Astrocyte of the spinal cord (primary cell): ENCODE measurements around the gene TPD52L1.

Experiments used
- DNase-seq: peaks from one replicate; pipeline ENCODE4 v3.0.0; 2011; ENCODE audit warnings: low read depth, low spot score
- H3K4me3 ChIP-seq: 2 replicates; pipeline ENCODE4 v1.5.1; 2011; ENCODE audit warnings: low read depth, mild to moderate bottlenecking, low read length, moderate library complexity
- in situ Hi-C: cut with HindIII; loops from 2 replicates; pipeline ENCODE4 v1.10.0; 2017; ENCODE audit warnings: low sequenced_read_pairs
- TF ChIP-seq, protein P1 (sequence below): IDR thresholded peaks from 2 replicates; pipeline ENCODE4 v1.5.1; 2012; ENCODE audit warnings: low read depth, mild to moderate bottlenecking, low read length, inconsistent platforms

TPD52L1 gene

DNA sequence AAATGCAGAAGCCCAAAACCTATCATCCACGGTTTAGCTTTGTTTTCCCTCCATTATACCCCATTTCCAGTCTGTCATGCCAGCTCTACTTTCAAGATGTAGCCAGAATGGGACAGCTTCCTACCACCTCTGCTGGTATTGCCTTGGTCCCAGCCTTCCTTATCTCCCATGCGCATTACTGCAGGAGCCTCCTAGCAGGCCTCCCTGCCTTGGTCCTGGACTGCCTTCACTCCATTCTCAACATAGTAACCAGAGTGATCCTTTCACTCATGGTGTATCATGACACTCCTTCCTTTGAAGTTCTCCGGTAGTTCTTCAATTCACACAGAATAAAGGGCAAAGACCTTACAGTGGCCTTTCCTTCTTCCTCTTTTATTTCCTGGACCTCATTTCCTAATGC lies 15.9 kb downstream of the TPD52L1 start:
- no peak overlapping the region for H3K4me3 ChIP-seq
- no peak for DNase-seq
- TF ChIP-seq, protein P1, sequence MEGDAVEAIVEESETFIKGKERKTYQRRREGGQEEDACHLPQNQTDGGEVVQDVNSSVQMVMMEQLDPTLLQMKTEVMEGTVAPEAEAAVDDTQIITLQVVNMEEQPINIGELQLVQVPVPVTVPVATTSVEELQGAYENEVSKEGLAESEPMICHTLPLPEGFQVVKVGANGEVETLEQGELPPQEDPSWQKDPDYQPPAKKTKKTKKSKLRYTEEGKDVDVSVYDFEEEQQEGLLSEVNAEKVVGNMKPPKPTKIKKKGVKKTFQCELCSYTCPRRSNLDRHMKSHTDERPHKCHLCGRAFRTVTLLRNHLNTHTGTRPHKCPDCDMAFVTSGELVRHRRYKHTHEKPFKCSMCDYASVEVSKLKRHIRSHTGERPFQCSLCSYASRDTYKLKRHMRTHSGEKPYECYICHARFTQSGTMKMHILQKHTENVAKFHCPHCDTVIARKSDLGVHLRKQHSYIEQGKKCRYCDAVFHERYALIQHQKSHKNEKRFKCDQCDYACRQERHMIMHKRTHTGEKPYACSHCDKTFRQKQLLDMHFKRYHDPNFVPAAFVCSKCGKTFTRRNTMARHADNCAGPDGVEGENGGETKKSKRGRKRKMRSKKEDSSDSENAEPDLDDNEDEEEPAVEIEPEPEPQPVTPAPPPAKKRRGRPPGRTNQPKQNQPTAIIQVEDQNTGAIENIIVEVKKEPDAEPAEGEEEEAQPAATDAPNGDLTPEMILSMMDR: no peak
- in situ Hi-C loops: no loop called here

GRCh38 chr6:125170376-125170775 lies 16.8 kb downstream of the TPD52L1 start:
- DNase-seq: no peak
- TF ChIP-seq, protein P1: no peak
- H3K4me3 ChIP-seq: no peak overlapping the region
- in situ Hi-C loops: no loop called here

DNA sequence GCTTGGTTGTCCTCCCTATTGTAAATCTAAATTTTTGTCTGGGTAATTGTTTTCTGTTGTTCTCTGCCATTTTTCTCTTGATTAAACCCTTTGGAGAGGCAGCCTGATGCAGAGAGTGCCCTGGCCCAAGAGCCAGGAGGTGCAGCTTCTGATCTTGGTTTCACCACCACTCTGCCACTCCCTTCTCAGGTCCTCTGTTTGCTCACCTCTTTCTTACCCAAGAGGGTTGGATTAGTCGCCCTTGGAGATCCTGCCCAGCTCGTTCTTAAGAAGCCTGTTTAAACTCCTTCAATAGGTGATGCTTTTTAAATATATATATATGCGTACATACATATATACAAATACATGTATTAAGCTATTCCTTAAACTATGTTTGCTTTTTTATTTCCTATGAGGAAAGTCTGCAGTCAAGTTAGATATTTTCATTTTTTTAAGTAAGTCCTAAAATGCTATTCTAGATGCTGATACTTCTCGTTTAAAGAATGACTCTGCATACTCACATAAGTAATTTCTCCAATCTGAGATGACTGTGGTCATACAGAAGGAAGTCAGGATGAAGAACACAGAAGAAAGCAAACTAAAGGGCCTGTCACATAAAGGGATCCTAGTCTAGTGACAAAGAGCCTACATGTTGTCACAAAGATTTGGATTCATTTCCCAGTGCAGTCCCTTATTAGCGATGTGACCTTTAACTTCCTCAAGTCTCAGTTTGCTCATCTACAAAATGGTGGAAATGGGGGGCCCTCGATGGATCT lies 19.9 kb downstream of the TPD52L1 start:
- TF ChIP-seq, protein P1: no peak
- H3K4me3 ChIP-seq: no peak overlapping the region
- in situ Hi-C loops: no loop called here
- no peak for DNase-seq

GRCh38 chr6:125174626-125175025 lies 21.1 kb downstream of the TPD52L1 start:
- DNase-seq: no peak
- no peak overlapping the region for H3K4me3 ChIP-seq
- in situ Hi-C loops: no loop called here
- TF ChIP-seq, protein P1: no peak

DNA sequence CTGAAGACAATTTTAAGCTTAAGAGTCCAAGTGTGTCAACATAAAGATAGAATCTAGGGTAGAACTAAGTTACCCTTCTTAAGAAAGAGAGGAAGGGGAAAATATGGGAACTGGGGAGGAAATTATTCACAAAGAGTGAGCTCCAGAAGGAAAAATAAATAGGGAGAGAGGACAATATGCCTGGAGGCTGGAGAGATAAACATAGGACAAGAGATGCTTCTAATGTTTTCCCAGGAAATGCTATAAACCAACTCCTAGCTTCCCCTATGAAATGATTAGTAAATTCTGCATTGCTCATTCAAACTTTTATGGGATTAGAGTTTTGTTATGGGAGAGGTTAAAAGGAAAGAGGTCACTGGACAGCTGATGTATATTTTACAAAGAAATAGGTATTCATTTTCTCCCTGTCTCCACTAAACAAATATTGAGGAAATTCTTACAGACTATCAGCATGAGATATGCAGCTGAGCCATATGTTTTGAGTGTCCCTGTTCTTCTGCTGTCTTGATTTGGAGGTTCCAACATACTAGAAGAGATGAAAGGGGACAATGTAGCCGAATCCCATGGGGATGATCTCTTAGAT lies 22.0 kb downstream of the TPD52L1 start:
- TF ChIP-seq, protein P1: no peak
- no peak for DNase-seq
- in situ Hi-C loops: no loop called here
- H3K4me3 ChIP-seq: no peak overlapping the region

GRCh38 chr6:125182237-125183008 lies 28.9 kb downstream of the TPD52L1 start:
- TF ChIP-seq, protein P1: no peak
- in situ Hi-C loops: no loop called here
- DNase-seq: no peak
- H3K4me3 ChIP-seq: no peak overlapping the region
